PC-3 (cell line): ENCODE measurements around the gene ERG28. TPM values are rescaled to one million over a fixed set of nuclear protein-coding genes. Genes with fewer than 3 reads are reported as not detected.

ENCODE experiments used
- ATAC-seq: fragments of 200-7000 bp; cut with Tn5 transposase; 2 replicates; pipeline ENCODE4 v1.9.1; 2020; ENCODE audit warnings: mild to moderate bottlenecking, moderate library complexity
- BruUV-seq: library from RNA; stranded (reverse); fragments of 400-500 nt; replicated peaks from 2 replicates; lab custom pipeline; 2021; lab: Mats Ljungman, UMichigan
- CTCF ChIA-PET: fragments of 300-600 bp; sonication (Branson Sonifier 250); formaldehyde crosslinking; loops from one replicate; lab custom pipeline; 2022; ENCODE audit warnings: antibody characterized with exemption; lab: Charles Lee
- POLR2A ChIA-PET: fragments of 300-600 bp; sonication (Branson Sonifier 250); formaldehyde crosslinking; loops from one replicate; lab custom pipeline; 2022; ENCODE audit warnings: antibody characterized with exemption; ENCODE audit not compliant: unreplicated experiment; lab: Charles Lee
- DNase-seq: peaks from one replicate; pipeline ENCODE4 v3.0.0-alpha.2; 2015
- H2AFZ ChIP-seq: fragments of 300-600 bp; sonication (generic); 2 replicates; pipeline ENCODE4 v1.6.0; 2016; ENCODE audit warnings: antibody characterized with exemption, low read length
- H3F3A ChIP-seq: fragments of 300-600 bp; sonication (generic); one replicate; pipeline ENCODE4 v1.6.0; 2017; ENCODE audit warnings: antibody characterized with exemption, low read length, control low read depth, mild to moderate bottlenecking; ENCODE audit not compliant: unreplicated experiment
- H3K27ac ChIP-seq: fragments of 300-600 bp; sonication (generic); 2 replicates; pipeline ENCODE4 v1.5.1; 2016; ENCODE audit warnings: mild to moderate bottlenecking, low read length
- H3K27me3 ChIP-seq: fragments of 300-600 bp; sonication (generic); 2 replicates; pipeline ENCODE4 v1.6.1; 2016; ENCODE audit warnings: low read length, mixed read lengths
- H3K36me3 ChIP-seq: fragments of 300-600 bp; sonication (generic); 2 replicates; pipeline ENCODE4 v1.6.1; 2016; ENCODE audit warnings: low read depth, mixed run types, low read length, mixed read lengths
- H3K4me1 ChIP-seq: fragments of 300-600 bp; sonication (generic); 2 replicates; pipeline ENCODE4 v1.5.1; 2016; ENCODE audit warnings: low read length; ENCODE audit not compliant: insufficient read depth
- H3K4me2 ChIP-seq: fragments of 300-600 bp; sonication (generic); 2 replicates; pipeline ENCODE4 v1.6.0; 2016; ENCODE audit warnings: low read length
- H3K4me3 ChIP-seq: fragments of 300-600 bp; sonication (generic); 2 replicates; pipeline ENCODE4 v1.5.1; 2016; ENCODE audit warnings: mild to moderate bottlenecking, low read length, mixed read lengths
- H3K79me2 ChIP-seq: fragments of 300-600 bp; sonication (generic); 2 replicates; pipeline ENCODE4 v1.6.1; 2017; ENCODE audit warnings: low read length, mixed read lengths
- H3K9ac ChIP-seq: fragments of 300-600 bp; sonication (generic); 2 replicates; pipeline ENCODE4 v1.6.0; 2016; ENCODE audit warnings: mild to moderate bottlenecking, low read length
- H3K9me2 ChIP-seq: fragments of 300-600 bp; sonication (generic); replicated peaks from 2 replicates; pipeline ENCODE4 v1.6.1; 2016; ENCODE audit warnings: mixed run types, low read length, mixed read lengths
- H3K9me3 ChIP-seq: fragments of 300-600 bp; sonication (generic); 2 replicates; pipeline ENCODE4 v1.6.1; 2016; ENCODE audit warnings: low read length, mixed read lengths
- H4K20me1 ChIP-seq: fragments of 300-600 bp; sonication (generic); 2 replicates; pipeline ENCODE4 v1.6.1; 2016; ENCODE audit warnings: low read length, mixed read lengths
- EZH2 ChIP-seq: fragments of 300-600 bp; sonication (generic); IDR thresholded peaks from one replicate; pipeline ENCODE4 v1.6.1; 2017; ENCODE audit warnings: antibody characterized with exemption, mild to moderate bottlenecking, low read length; ENCODE audit not compliant: unreplicated experiment
- EZH2phosphoT487 ChIP-seq: fragments of 300-600 bp; sonication (generic); IDR thresholded peaks from 2 replicates; pipeline ENCODE4 v1.6.1; 2018; ENCODE audit warnings: mild to moderate bottlenecking, antibody characterized with exemption, low read length, borderline replicate concordance
- intact Hi-C: fragments of 100-400 bp; cut with micrococcal nuclease; formaldehyde crosslinking; loops from 2 replicates; pipeline ENCODE4 v1.9.0; 2023
- total RNA-seq: library from RNA; depleted of rRNA; stranded (reverse); fragments of >200 nt; gene quantifications from 2 replicates; pipeline ENCODE4 v1.2.3, GENCODE V29; 2014
- TF ChIP-seq, protein P1 (sequence below): fragments of 300-600 bp; sonication (generic); conservative IDR thresholded peaks from 2 replicates; pipeline ENCODE4 v1.5.1; 2017; ENCODE audit warnings: antibody characterized with exemption, low read depth, mild to moderate bottlenecking, low read length

ERG28 gene
- total RNA-seq, 1 experiment from 2014 or later: 13.9 TPM

DNA sequence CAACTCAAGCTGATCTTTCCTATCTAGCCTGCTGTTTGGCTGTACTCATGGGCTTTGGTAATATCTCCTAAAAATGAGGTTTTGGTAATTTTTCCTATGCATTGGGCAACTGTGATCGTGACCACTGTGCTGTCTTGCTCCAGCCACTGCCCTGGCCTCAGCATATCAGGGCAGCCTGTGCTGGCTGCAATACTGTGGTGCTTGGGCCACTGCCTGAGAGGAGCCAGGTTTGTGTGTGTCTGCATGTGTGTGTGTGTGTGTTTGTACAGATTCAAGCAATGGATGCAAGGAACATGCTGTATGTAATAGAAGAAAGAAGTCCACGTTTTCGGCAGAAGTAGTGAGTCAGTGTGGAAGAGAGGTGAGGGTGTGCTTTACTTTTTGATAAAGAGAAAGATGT lies 13.0 kb downstream of the ERG28 start:
- H3K4me2 ChIP-seq: peak overlapping the region; percentile 58
- H3K9me3 ChIP-seq: no peaks in the 10 kb centered on the region
- H3K4me3 ChIP-seq: no peak overlapping the region
- no peak overlapping the region for H3K9ac ChIP-seq
- CTCF ChIA-PET: interaction anchor here (0.6 kb wide), 1 partner anchor 530 kb away, joined by 3 read pairs; no protein-coding TSS in a partner anchor
- DNase-seq (peak; percentile 12), ATAC-seq (no peak)
- intact Hi-C loops: loop anchor here (1.0 kb wide), 1 partner anchor 69 kb away; the partner anchor contains the start of gene FLVCR2
- H2AFZ ChIP-seq: no peak overlapping the region
- no peaks in the 10 kb centered on the region for H3K9me2 ChIP-seq
- H3K4me1 ChIP-seq: peaks cover 46% of the 10 kb centered on the region
- POLR2A ChIA-PET: no interaction called here
- TF ChIP-seq EZH2 (no peak), EZH2phosphoT487 (no peak)
- TF ChIP-seq, protein P1, sequence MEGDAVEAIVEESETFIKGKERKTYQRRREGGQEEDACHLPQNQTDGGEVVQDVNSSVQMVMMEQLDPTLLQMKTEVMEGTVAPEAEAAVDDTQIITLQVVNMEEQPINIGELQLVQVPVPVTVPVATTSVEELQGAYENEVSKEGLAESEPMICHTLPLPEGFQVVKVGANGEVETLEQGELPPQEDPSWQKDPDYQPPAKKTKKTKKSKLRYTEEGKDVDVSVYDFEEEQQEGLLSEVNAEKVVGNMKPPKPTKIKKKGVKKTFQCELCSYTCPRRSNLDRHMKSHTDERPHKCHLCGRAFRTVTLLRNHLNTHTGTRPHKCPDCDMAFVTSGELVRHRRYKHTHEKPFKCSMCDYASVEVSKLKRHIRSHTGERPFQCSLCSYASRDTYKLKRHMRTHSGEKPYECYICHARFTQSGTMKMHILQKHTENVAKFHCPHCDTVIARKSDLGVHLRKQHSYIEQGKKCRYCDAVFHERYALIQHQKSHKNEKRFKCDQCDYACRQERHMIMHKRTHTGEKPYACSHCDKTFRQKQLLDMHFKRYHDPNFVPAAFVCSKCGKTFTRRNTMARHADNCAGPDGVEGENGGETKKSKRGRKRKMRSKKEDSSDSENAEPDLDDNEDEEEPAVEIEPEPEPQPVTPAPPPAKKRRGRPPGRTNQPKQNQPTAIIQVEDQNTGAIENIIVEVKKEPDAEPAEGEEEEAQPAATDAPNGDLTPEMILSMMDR: no peak
- no peaks in the 10 kb centered on the region for H3K27me3 ChIP-seq
- no peaks in the 10 kb centered on the region for H3K79me2 ChIP-seq
- peaks cover 22% of the 10 kb centered on the region; the same call in 1 of the 2 replicates for H3K36me3 ChIP-seq
- no peaks in the 10 kb centered on the region for H3F3A ChIP-seq
- peak overlapping the region; percentile 66 for H3K27ac ChIP-seq
- no TSS peak for BruUV-seq
- H4K20me1 ChIP-seq: no peaks in the 10 kb centered on the region

DNA sequence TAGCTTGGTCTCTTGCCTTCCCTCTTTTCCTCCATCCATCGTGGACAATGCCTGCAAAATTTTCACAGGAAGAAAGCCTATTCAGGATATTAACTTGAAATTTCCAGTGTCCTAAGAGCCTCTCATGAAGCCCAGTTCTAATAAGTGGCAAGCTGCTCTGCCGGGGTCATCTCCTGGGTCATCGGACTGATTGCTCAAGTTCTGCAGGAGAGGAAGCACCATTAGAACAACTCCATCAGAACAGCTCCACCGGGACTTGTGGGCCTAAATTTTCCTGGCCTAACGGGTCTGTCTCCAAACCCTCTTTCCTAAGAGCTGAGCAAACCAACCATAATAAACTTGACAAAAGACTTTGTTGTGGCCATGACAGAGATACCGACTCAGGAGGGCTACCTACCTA lies 13.9 kb downstream of the ERG28 start:
- CTCF ChIA-PET: interaction anchor here (1.1 kb wide), 1 partner anchor 69 kb away, joined by 4 read pairs; no protein-coding TSS in a partner anchor
- H3K4me2 ChIP-seq: peak overlapping the region; percentile 52
- no peaks in the 10 kb centered on the region for H3K79me2 ChIP-seq
- H3K9me2 ChIP-seq: no peaks in the 10 kb centered on the region
- peak overlapping the region; percentile 44; the same call in 1 of the 2 replicates for H3K27ac ChIP-seq
- H3K36me3 ChIP-seq: peaks cover 17% of the 10 kb centered on the region; the same call in 1 of the 2 replicates
- TF ChIP-seq EZH2phosphoT487 (no peak), EZH2 (no peak)
- TF ChIP-seq, protein P1: no peak
- H3K27me3 ChIP-seq: no peaks in the 10 kb centered on the region
- DNase-seq: no peak
- no peak overlapping the region for H2AFZ ChIP-seq
- H3K9me3 ChIP-seq: no peaks in the 10 kb centered on the region
- no peak for ATAC-seq
- no peaks in the 10 kb centered on the region for H4K20me1 ChIP-seq
- H3K9ac ChIP-seq: no peak overlapping the region
- POLR2A ChIA-PET: interaction anchor here (0.8 kb wide), 1 partner anchor 14 kb away, joined by 3 read pairs; the partner anchor contains the start of gene ERG28
- intact Hi-C loops: no loop called here
- H3F3A ChIP-seq: no peaks in the 10 kb centered on the region
- H3K4me1 ChIP-seq: peaks cover 41% of the 10 kb centered on the region
- no peak overlapping the region for H3K4me3 ChIP-seq
- BruUV-seq: no TSS peak

DNA sequence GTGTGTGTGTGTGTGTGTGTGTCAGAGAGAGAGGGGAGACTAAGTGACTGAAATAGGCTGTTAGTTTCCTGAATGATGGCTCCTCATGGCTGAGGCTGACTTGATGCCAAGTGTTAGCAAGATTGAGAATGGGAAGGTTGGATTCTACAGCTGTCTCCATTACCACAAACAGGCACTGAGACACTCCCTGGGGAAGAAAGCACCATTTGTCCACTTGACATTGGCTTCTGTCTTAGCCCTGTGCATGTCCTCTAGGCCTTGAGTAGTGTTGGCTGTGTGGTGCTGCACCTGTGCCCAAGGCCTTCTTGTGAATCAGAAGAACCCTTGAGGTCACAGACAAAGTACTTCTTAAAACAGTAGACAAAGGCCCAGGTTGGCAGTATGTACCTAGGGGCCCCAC lies 15.6 kb downstream of the ERG28 start:
- peaks cover 37% of the 10 kb centered on the region for H3K4me1 ChIP-seq

More for the DNA sequence above, 15.6 kb downstream of the ERG28 start:
- Histone ChIP-seq H3K9me3 (no peaks in the 10 kb centered on the region), H3K36me3 (peaks cover 6% of the 10 kb centered on the region; the same call in 1 of the 2 replicates), H3K9me2 (no peaks in the 10 kb centered on the region), H3K9ac (no peak overlapping the region), H3K4me3 (no peak overlapping the region), H4K20me1 (no peaks in the 10 kb centered on the region), H2AFZ (no peak overlapping the region), H3K79me2 (no peaks in the 10 kb centered on the region), H3K27ac (no peak overlapping the region), H3K27me3 (no peaks in the 10 kb centered on the region), H3F3A (no peaks in the 10 kb centered on the region), H3K4me2 (no peak overlapping the region)
- ATAC-seq: no peak
- TF ChIP-seq, protein P1: no peak
- no peak for TF ChIP-seq EZH2phosphoT487
- TF ChIP-seq EZH2: no peak
- BruUV-seq: no TSS peak
- ChIA-PET POLR2A (no interaction called here), CTCF (no interaction called here)
- intact Hi-C loops: no loop called here
- DNase-seq: no peak
